ENCODE results near the gene EDARADD. TPM values are rescaled to one million over a fixed set of nuclear protein-coding genes. Genes with fewer than 3 reads are reported as not detected.

The EDARADD gene
- total RNA-seq, 1 experiment from 2014 or later, result 0.65 TPM

DNA sequence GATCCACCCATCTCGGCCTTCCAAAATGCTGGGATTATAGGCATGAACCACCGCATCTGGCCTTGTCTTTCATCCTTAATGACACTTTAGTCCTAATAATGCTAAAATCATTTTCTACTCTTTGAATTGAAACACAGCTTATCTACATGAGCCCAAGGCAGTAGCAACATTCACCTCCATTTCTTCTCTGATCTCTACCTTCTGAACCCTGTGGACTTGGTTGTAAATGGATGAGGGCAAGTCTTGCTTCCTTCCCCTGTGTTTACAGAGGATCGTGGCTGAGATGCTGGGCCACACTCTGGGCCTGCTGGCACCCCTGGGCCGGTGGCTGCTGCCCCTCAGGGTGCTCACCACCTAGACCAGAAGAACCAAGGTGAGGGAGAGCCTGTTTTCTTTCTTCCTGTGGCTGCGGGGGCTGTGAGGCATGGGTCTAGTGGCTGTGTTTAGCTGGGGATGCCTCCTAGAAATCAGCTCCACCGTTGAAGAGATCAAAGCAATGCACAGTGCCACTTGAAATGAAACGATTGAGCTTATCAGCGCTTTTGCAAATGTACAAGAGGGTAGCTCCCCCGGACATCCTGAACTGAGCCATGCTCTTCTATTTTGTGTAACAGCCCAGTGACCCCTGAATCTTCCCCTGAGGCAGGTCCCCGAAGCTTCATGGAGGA, 97.5 kb downstream of the EDARADD start:
- Mint-ChIP-seq H3K4me3 (ENCODE audit: unreplicated experiment) (no peak overlapping the region), H3K27ac (ENCODE audit: low read depth, unreplicated experiment) (no peak overlapping the region), H3K36me3 (ENCODE audit: insufficient read depth, unreplicated experiment) (no peaks in the 10 kb centered on the region), H3K27me3 (ENCODE audit: insufficient read depth, unreplicated experiment) (peaks cover 7% of the 10 kb centered on the region), H3K4me1 (ENCODE audit: insufficient read depth, unreplicated experiment) (no peaks in the 10 kb centered on the region), H3K9me3 (ENCODE audit: unreplicated experiment) (no peaks in the 10 kb centered on the region)
- no peak for DNase-seq (ENCODE audit: unreplicated experiment)
- intact Hi-C loops (cut with micrococcal nuclease), result loop anchor here (5.0 kb wide), 2 partner anchors 41 to 209 kb away; partner anchors contain the start of gene ERO1B
- ChIA-PET POLR2A (no interaction called here), CTCF (interaction anchor here (0.6 to 11.5 kb wide), 18 partner anchors 9 to 709 kb away, joined by 3 to 376 read pairs (median 4); partner anchors contain the start of gene GPR137B)
- BruUV-seq (replicated peaks), result no TSS peak
- TF ChIP-seq, protein P1, sequence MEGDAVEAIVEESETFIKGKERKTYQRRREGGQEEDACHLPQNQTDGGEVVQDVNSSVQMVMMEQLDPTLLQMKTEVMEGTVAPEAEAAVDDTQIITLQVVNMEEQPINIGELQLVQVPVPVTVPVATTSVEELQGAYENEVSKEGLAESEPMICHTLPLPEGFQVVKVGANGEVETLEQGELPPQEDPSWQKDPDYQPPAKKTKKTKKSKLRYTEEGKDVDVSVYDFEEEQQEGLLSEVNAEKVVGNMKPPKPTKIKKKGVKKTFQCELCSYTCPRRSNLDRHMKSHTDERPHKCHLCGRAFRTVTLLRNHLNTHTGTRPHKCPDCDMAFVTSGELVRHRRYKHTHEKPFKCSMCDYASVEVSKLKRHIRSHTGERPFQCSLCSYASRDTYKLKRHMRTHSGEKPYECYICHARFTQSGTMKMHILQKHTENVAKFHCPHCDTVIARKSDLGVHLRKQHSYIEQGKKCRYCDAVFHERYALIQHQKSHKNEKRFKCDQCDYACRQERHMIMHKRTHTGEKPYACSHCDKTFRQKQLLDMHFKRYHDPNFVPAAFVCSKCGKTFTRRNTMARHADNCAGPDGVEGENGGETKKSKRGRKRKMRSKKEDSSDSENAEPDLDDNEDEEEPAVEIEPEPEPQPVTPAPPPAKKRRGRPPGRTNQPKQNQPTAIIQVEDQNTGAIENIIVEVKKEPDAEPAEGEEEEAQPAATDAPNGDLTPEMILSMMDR (IDR thresholded peaks at IDR 0.05; ENCODE audit: unreplicated experiment), result no peak

DNA sequence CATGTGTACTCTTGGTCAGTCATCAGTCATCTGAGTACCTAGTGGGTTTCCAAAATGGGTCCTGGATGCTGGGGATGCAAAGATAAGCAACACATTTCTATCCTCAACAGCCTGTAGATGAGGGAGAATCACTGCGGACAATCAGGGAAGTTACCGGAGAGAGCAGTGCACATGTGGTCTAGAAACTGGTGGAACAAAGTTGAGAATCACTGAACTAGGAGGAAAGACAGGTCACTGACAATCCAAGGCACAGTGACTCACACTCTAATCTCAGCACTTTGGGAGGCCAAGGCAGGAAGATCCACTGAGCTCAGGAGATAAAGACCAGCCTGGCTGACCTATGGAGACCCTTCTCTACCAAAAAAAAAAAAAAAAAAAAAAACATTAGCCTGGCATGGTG, 98.3 kb downstream of the EDARADD start:
- TF ChIP-seq, protein P1 (IDR thresholded peaks at IDR 0.05; ENCODE audit: unreplicated experiment), result no peak
- no peak for DNase-seq (ENCODE audit: unreplicated experiment)
- H3K4me3 Mint-ChIP-seq (ENCODE audit: unreplicated experiment), result no peak overlapping the region
- H3K27ac Mint-ChIP-seq (ENCODE audit: low read depth, unreplicated experiment), result no peak overlapping the region
- POLR2A ChIA-PET, result no interaction called here
- CTCF ChIA-PET, result interaction anchor here (0.5 to 11.5 kb wide), 18 partner anchors 11 to 859 kb away, joined by 3 to 376 read pairs (median 4); partner anchors contain the start of gene GPR137B
- H3K36me3 Mint-ChIP-seq (ENCODE audit: insufficient read depth, unreplicated experiment), result no peaks in the 10 kb centered on the region
- BruUV-seq (replicated peaks), result no TSS peak
- H3K4me1 Mint-ChIP-seq (ENCODE audit: insufficient read depth, unreplicated experiment), result no peaks in the 10 kb centered on the region
- H3K27me3 Mint-ChIP-seq (ENCODE audit: insufficient read depth, unreplicated experiment), result peaks cover 7% of the 10 kb centered on the region
- no peaks in the 10 kb centered on the region for H3K9me3 Mint-ChIP-seq (ENCODE audit: unreplicated experiment)
- intact Hi-C loops (cut with micrococcal nuclease), result loop anchor here (5.0 kb wide), 2 partner anchors 40 to 210 kb away; partner anchors contain the start of gene ERO1B

DNA sequence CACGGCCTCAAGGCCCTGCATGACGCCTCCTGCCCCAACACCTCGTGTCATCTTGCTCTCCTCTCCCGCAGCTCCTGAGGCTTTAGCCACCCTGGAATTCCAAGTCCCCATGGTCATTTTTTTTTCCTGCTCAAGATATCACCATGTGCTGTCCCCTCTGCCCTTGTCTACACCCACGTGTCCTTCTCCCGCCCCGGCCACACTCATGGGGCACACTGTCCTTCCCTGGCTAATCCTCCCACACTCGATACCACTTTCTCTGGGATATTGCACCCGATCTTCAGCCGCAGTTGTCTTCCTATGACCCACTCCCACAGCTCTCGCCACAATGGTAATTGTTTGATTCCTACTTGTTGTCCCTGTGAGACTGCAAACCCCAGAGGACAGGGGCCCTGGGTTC, 100.0 kb downstream of the EDARADD start:
- no peaks in the 10 kb centered on the region for H3K4me1 Mint-ChIP-seq (ENCODE audit: insufficient read depth, unreplicated experiment)
- TF ChIP-seq, protein P1 (IDR thresholded peaks at IDR 0.05; ENCODE audit: unreplicated experiment), result no peak
- intact Hi-C loops (cut with micrococcal nuclease), result loop anchor here (5.0 kb wide), 2 partner anchors 38 to 212 kb away; partner anchors contain the start of gene ERO1B
- no peak overlapping the region for H3K4me3 Mint-ChIP-seq (ENCODE audit: unreplicated experiment)
- H3K27me3 Mint-ChIP-seq (ENCODE audit: insufficient read depth, unreplicated experiment), result peaks cover 7% of the 10 kb centered on the region
- no peak overlapping the region for H3K27ac Mint-ChIP-seq (ENCODE audit: low read depth, unreplicated experiment)
- no TSS peak for BruUV-seq (replicated peaks)
- ChIA-PET POLR2A (interaction anchor here (0.6 kb wide), 1 partner anchor 10 kb away, joined by 3 read pairs; no protein-coding TSS in a partner anchor), CTCF (interaction anchor here (0.5 to 5.2 kb wide), 5 partner anchors 31 to 386 kb away, joined by 3 to 35 read pairs (median 4); no protein-coding TSS in a partner anchor)
- DNase-seq (ENCODE audit: unreplicated experiment), result no peak
- H3K36me3 Mint-ChIP-seq (ENCODE audit: insufficient read depth, unreplicated experiment), result no peaks in the 10 kb centered on the region
- no peaks in the 10 kb centered on the region for H3K9me3 Mint-ChIP-seq (ENCODE audit: unreplicated experiment)

Data from MCF 10A (cell line).